HCT116 (cell line): ENCODE measurements around the gene NGF. TPM values are rescaled to one million over a fixed set of nuclear protein-coding genes. Genes with fewer than 3 reads are reported as not detected.

ENCODE experiments used
- ATAC-seq: fragments of 200-7000 bp; cut with Tn5 transposase; 2 replicates; pipeline ENCODE4 v1.9.1; 2020; ENCODE audit warnings: mild to moderate bottlenecking, moderate library complexity
- BruUV-seq: library from RNA; stranded (reverse); fragments of 400-500 nt; replicated peaks from 2 replicates; lab custom pipeline; 2021; lab: Mats Ljungman, UMichigan
- CTCF ChIA-PET: fragments of 300-600 bp; sonication (Branson Sonifier 250); formaldehyde crosslinking; loops from one replicate; lab custom pipeline; 2021; ENCODE audit warnings: antibody characterized with exemption; lab: Charles Lee
- POLR2A ChIA-PET: fragments of 300-600, 350-600 bp; sonication (Branson Sonifier 250); formaldehyde crosslinking; loops from one replicate; lab custom pipeline; 2021; ENCODE audit warnings: antibody characterized with exemption; lab: Charles Lee
- RAD21 ChIA-PET, 2 experiments: fragments of 300-600 bp; sonication (Branson Sonifier 250); formaldehyde crosslinking; loops; one replicate each; lab custom pipeline; 2023; ENCODE audit warnings: low total read pairs in 2 of 2; ENCODE audit not compliant: uncharacterized antibody in 2 of 2, unreplicated experiment in 2 of 2, low non-redundant PET in 1 of 2; lab: Charles Lee
- DNase-seq: peaks from one replicate; pipeline ENCODE4 v3.0.0-alpha.2; 2010; ENCODE audit warnings: low read depth, low spot score
- H2AFZ ChIP-seq: fragments of 200-600 bp; shearing (Covaris generic), sonication (generic); 2 replicates; pipeline ENCODE4 v1.6.1; 2017; ENCODE audit warnings: low read depth, mixed run types, mixed read lengths, antibody characterized with exemption, low read length; ENCODE audit not compliant: poor library complexity, severe bottlenecking
- H3K27ac ChIP-seq: 2 replicates; pipeline ENCODE4 v1.5.1; 2012; ENCODE audit warnings: low read depth, low read length
- H3K27me3 ChIP-seq: fragments of 200-600 bp; sonication (generic); 2 replicates; pipeline ENCODE4 v1.6.1; 2016; ENCODE audit warnings: mixed run types, low read length, mixed read lengths; ENCODE audit not compliant: insufficient read depth
- H3K36me3 ChIP-seq, 2 experiments: fragments of 200-500 bp in 1 of 2; fragments of 200-600 bp in 1 of 2; sonication (Bioruptor generic) in 1 of 2; sonication (generic) in 1 of 2; 2 replicates each; pipeline versions ENCODE4 v1.5.1 to v1.6.1; 2014 to 2016; ENCODE audit warnings: low read length in 2 of 2, inconsistent platforms in 1 of 2, mixed read lengths in 1 of 2, mixed run types in 1 of 2; ENCODE audit not compliant: insufficient read depth in 2 of 2, control insufficient read depth in 1 of 2
- H3K4me1 ChIP-seq, 2 experiments: fragments of 200-600 bp in 1 of 2; sonication (generic) in 1 of 2; 2 replicates each; pipeline versions ENCODE4 v1.5.1 to v1.6.1; 2012 to 2017; ENCODE audit warnings: low read length in 2 of 2, inconsistent platforms in 1 of 2, mild to moderate bottlenecking in 1 of 2, mixed read lengths in 1 of 2, mixed run types in 1 of 2, moderate library complexity in 1 of 2; ENCODE audit not compliant: insufficient read depth in 2 of 2, control insufficient read depth in 1 of 2
- H3K4me2 ChIP-seq: fragments of 200-600 bp; sonication (generic); 2 replicates; pipeline ENCODE4 v1.6.1; 2017; ENCODE audit warnings: mixed run types, low read length, mixed read lengths
- H3K4me3 ChIP-seq, 2 experiments: fragments of 200-600 bp in 1 of 2; sonication (generic) in 1 of 2; replicated peaks in 1 of 2; 2 replicates each; pipeline ENCODE4 v1.5.1; 2011 to 2016; ENCODE audit warnings: low read length in 2 of 2, control low read depth in 1 of 2, low read depth in 1 of 2, mild to moderate bottlenecking in 1 of 2, mixed read lengths in 1 of 2, mixed run types in 1 of 2
- H3K79me2 ChIP-seq: fragments of 200-600 bp; sonication (generic); 2 replicates; pipeline ENCODE4 v1.6.1; 2017; ENCODE audit warnings: mild to moderate bottlenecking, mixed run types, low read length, moderate library complexity, mixed read lengths; ENCODE audit not compliant: insufficient read depth
- H3K9ac ChIP-seq: fragments of 200-600 bp; sonication (generic); 2 replicates; pipeline ENCODE4 v1.6.1; 2016; ENCODE audit warnings: low read length, mixed read lengths
- H3K9me2 ChIP-seq: fragments of 200-600 bp; sonication (generic), shearing (Covaris generic); 2 replicates; pipeline ENCODE4 v1.6.1; 2017; ENCODE audit warnings: mixed run types, mild to moderate bottlenecking, moderate library complexity; ENCODE audit not compliant: insufficient read depth
- H3K9me3 ChIP-seq, 2 experiments: fragments of 200-500 bp in 1 of 2; fragments of 200-600 bp in 1 of 2; sonication (Bioruptor generic) in 1 of 2; sonication (generic) in 1 of 2; 2 replicates each; pipeline ENCODE4 v1.6.1; 2014 to 2017; ENCODE audit warnings: low read length in 2 of 2, mixed read lengths in 2 of 2, inconsistent platforms in 1 of 2, low read depth in 1 of 2, mild to moderate bottlenecking in 1 of 2, mixed run types in 1 of 2, moderate library complexity in 1 of 2; ENCODE audit not compliant: control insufficient read depth in 1 of 2, insufficient read depth in 1 of 2
- H4K20me1 ChIP-seq: fragments of 200-600 bp; sonication (generic), shearing (Covaris generic); 2 replicates; pipeline ENCODE4 v1.6.1; 2017; ENCODE audit warnings: mixed run types, mild to moderate bottlenecking, moderate library complexity; ENCODE audit not compliant: insufficient read depth
- CBX3 ChIP-seq: IDR thresholded peaks from 2 replicates; pipeline ENCODE4 v1.6.1; 2012; ENCODE audit warnings: low read depth
- CEBPB ChIP-seq: IDR thresholded peaks from 2 replicates; pipeline ENCODE4 v1.6.1; 2012; ENCODE audit warnings: low read depth
- EZH2 ChIP-seq: fragments of 200-600 bp; sonication (generic); IDR thresholded peaks from 2 replicates; pipeline ENCODE4 v1.6.1; 2017; ENCODE audit warnings: antibody characterized with exemption, mixed run types
- JUND ChIP-seq: IDR thresholded peaks from 2 replicates; pipeline ENCODE4 v1.6.1; 2012
- POLR2A ChIP-seq: IDR thresholded peaks from 2 replicates; pipeline ENCODE4 v1.7.0; 2011; ENCODE audit warnings: borderline replicate concordance; ENCODE audit not compliant: insufficient read depth, insufficient read length; ENCODE audit errors: extremely low read depth
- RAD21 ChIP-seq: IDR thresholded peaks from 2 replicates; pipeline ENCODE4 v1.6.1; 2012; ENCODE audit warnings: low read depth, mild to moderate bottlenecking
- SP1 ChIP-seq: IDR thresholded peaks from 2 replicates; pipeline ENCODE4 v1.6.1; 2012; ENCODE audit warnings: low read depth
- SRF ChIP-seq: IDR thresholded peaks from 2 replicates; pipeline ENCODE4 v1.6.1; 2012; ENCODE audit warnings: low read depth
- ZFX ChIP-seq: fragments of 450-650 bp; IDR thresholded peaks from 2 replicates; pipeline ENCODE4 v1.6.1; 2017
- ZNF274 ChIP-seq: fragments of 200-500 bp; sonication (Bioruptor generic); IDR thresholded peaks from 2 replicates; pipeline ENCODE4 v1.6.1; 2014; ENCODE audit warnings: mild to moderate bottlenecking, low read depth, low read length, inconsistent platforms
- intact Hi-C: fragments of 100-400 bp; cut with micrococcal nuclease; formaldehyde crosslinking; loops from 2 replicates; pipeline ENCODE4 v1.10.0; 2022
- total RNA-seq: library from RNA; stranded (reverse); gene quantifications from one replicate; pipeline ENCODE4 v1.2.1, GENCODE V29; 2021; ENCODE audit not compliant: unreplicated experiment
- TF ChIP-seq, protein P1 (sequence below): IDR thresholded peaks from 2 replicates; pipeline ENCODE4 v1.6.1; 2011; ENCODE audit warnings: mild to moderate bottlenecking, low read length, moderate library complexity; ENCODE audit not compliant: insufficient replicate concordance; ENCODE audit errors: extremely low read depth
- TF ChIP-seq, protein P2 (sequence below): IDR thresholded peaks from 2 replicates; pipeline ENCODE4 v1.6.1; 2012

Gene NGF
- total RNA-seq, 1 experiment from 2014 or later: not detected

DNA sequence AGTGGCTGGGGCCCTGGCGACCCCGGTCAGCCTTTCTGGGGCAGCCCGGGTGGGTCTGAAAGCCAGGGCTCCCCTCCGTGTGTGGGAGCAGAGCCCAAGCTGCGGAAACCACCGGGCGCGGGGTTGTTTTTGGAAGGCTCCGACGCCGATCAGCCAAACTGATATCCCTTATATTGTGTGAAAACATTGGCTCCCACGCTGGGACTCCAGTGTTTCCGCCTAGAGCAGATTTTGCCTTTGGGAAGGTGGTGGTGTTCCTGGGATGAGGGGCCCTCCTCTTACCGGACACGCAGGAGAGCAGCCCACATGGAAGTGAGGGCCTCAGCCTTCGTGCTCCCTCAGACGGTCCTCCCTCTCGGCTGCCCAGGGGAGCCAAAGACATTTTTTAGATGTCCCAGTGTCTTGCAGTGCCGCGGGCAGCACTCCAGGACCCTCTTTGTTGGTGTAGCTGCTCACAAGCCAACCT is 54.3 kb downstream of the NGF start:
- ChIA-PET CTCF (interaction anchor here (1.0 kb wide), 1 partner anchor 8 kb away, joined by 3 read pairs; no protein-coding TSS in a partner anchor), RAD21 (no interaction called here)
- Histone ChIP-seq H3K4me3 (no peak overlapping the region), H3K4me1 (no peaks in the 10 kb centered on the region), H3K9me2 (no peaks in the 10 kb centered on the region), H3K4me2 (no peak overlapping the region)
- no peak for TF ChIP-seq CEBPB
- no peak for TF ChIP-seq ZNF274
- no peak for TF ChIP-seq JUND
- no peak for TF ChIP-seq POLR2A
- TF ChIP-seq, protein P1, sequence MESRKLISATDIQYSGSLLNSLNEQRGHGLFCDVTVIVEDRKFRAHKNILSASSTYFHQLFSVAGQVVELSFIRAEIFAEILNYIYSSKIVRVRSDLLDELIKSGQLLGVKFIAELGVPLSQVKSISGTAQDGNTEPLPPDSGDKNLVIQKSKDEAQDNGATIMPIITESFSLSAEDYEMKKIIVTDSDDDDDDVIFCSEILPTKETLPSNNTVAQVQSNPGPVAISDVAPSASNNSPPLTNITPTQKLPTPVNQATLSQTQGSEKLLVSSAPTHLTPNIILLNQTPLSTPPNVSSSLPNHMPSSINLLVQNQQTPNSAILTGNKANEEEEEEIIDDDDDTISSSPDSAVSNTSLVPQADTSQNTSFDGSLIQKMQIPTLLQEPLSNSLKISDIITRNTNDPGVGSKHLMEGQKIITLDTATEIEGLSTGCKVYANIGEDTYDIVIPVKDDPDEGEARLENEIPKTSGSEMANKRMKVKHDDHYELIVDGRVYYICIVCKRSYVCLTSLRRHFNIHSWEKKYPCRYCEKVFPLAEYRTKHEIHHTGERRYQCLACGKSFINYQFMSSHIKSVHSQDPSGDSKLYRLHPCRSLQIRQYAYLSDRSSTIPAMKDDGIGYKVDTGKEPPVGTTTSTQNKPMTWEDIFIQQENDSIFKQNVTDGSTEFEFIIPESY: no peak
- TF ChIP-seq SP1: no peak
- TF ChIP-seq, all 23 proteins: peak for 0
- no peaks in the 10 kb centered on the region for H3K79me2 ChIP-seq
- no peak for DNase-seq
- H4K20me1 ChIP-seq: no peaks in the 10 kb centered on the region
- H3K27ac ChIP-seq: no peak overlapping the region
- POLR2A ChIA-PET: no interaction called here
- no peak overlapping the region for H3K9ac ChIP-seq
- ATAC-seq: no peak
- H3K27me3 ChIP-seq: no peaks in the 10 kb centered on the region
- H3K36me3 ChIP-seq: no peaks in the 10 kb centered on the region
- intact Hi-C loops: no loop called here
- no peaks in the 10 kb centered on the region for H3K9me3 ChIP-seq
- BruUV-seq: no TSS peak
- no peak overlapping the region for H2AFZ ChIP-seq

DNA sequence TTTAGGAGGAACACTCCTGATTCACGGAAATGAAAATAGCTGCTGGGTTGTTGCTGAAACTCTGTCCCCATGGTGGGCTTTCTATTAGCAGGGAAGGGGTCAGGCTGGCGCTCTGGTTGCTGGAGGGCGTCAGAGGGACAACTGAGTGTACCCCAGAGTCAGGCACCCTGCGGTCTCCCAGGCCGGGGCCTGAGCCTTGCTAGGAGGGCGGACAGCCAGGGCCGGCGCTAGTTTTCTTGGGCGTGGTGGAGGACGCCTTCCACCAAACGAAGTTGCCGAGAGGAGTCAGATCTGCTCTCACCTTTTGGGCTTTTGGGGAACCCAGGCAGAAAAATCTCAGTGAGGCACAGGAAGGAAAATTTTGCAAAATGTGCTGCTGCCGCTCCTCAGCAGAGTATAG is 54.8 kb downstream of the NGF start:
- Histone ChIP-seq H3K9me3 (no peaks in the 10 kb centered on the region), H3K79me2 (no peaks in the 10 kb centered on the region), H3K4me3 (no peak overlapping the region), H3K4me2 (no peak overlapping the region), H4K20me1 (no peaks in the 10 kb centered on the region), H3K27ac (no peak overlapping the region), H3K9ac (no peak overlapping the region), H3K9me2 (no peaks in the 10 kb centered on the region), H3K27me3 (no peaks in the 10 kb centered on the region), H3K36me3 (no peaks in the 10 kb centered on the region), H2AFZ (no peak overlapping the region), H3K4me1 (no peaks in the 10 kb centered on the region)
- intact Hi-C loops: no loop called here
- POLR2A ChIA-PET: no interaction called here
- RAD21 ChIA-PET: no interaction called here
- TF ChIP-seq RAD21 (no peak), ZFX (no peak), SP1 (no peak), JUND (no peak), SRF (no peak), EZH2 (no peak), CEBPB (no peak), CBX3 (no peak)
- TF ChIP-seq, protein P2, sequence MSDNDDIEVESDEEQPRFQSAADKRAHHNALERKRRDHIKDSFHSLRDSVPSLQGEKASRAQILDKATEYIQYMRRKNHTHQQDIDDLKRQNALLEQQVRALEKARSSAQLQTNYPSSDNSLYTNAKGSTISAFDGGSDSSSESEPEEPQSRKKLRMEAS: no peak
- no TSS peak for BruUV-seq
- ATAC-seq (no peak), DNase-seq (no peak)
- CTCF ChIA-PET: no interaction called here
